ENCODE results near the gene LIMS3.
"Not testable (repeated sequence)": the region's sequence is repeated elsewhere in the genome, so short reads cannot be mapped to it uniquely, and the experiment has no call there.

The LIMS3 gene

DNA sequence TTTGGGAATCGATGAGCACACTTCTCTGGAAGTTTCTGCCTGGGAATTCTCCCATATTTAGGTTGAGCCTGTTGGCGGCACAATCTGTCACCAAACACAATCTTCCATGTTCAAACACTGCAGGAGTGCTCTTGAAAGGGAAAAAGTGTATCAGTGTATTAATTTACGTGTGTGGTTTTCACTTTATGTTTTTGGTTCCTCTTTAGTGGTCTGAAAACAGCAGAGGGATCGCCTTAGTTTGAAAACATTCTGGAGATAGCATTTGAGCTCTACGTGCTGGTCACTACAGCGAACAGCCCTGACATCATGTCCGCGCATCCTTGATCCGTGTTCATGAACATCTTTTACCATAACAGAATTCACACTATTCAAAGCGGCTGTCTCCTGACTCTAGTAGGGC lies 73.2 kb downstream of the LIMS3 start:
- H3K4me3 ChIP-seq (ENCODE audit: low read depth, low read length); DNase-seq (ENCODE audit: low read depth, low spot score); in situ Hi-C loops (cut with HindIII; ENCODE audit: low sequenced_read_pairs): not testable (repeated sequence)
